ENCODE data around the gene VDAC1. TPM values are rescaled to one million over a fixed set of nuclear protein-coding genes. Genes with fewer than 3 reads are reported as not detected.
A peak's percentile ranks its signal among the peaks of the same experiment; 100 is the strongest.

VDAC1 gene
- total RNA-seq, 1 donor from 2014 or later, result 224 TPM

GRCh38 chr5:133925866-133926488 lies 78.8 kb downstream of the VDAC1 start:
- Mint-ChIP-seq H3K4me3 (no peak overlapping the region), H3K9me3 (no peaks in the 10 kb centered on the region), H3K36me3 (no peaks in the 10 kb centered on the region), H3K4me1 (no peaks in the 10 kb centered on the region), H3K27ac (no peak overlapping the region), H3K27me3 (ENCODE audit: insufficient read depth, low read depth) (peaks cover 7% of the 10 kb centered on the region)
- Histone ChIP-seq H3K4me2 (no peak overlapping the region), H4K20me1 (ENCODE audit: low read depth) (no peaks in the 10 kb centered on the region), H3F3A (ENCODE audit: low read depth) (no peaks in the 10 kb centered on the region), H3K27me3 (no peaks in the 10 kb centered on the region), H3K27ac (no peak overlapping the region), H3K4me3 (no peak overlapping the region), H3K4me1 (no peaks in the 10 kb centered on the region), H3K9ac (no peak overlapping the region), H3K9me3 (ENCODE audit: low read depth) (no peaks in the 10 kb centered on the region), H3K79me2 (ENCODE audit: low read depth) (no peaks in the 10 kb centered on the region), H2AFZ (replicated peaks) (no peak overlapping the region), H3K36me3 (no peaks in the 10 kb centered on the region)
- DNase-seq (ENCODE audit: low spot score), result no peak
- TF ChIP-seq EZH2 (IDR thresholded peaks at IDR 0.05) (no peak), EZH2phosphoT487 (IDR thresholded peaks at IDR 0.05) (no peak), CTCF (IDR thresholded peaks at IDR 0.05) (no peak)

GRCh38 chr5:133925269-133925668 lies 79.5 kb downstream of the VDAC1 start:
- H3K9me3 Mint-ChIP-seq, result no peaks in the 10 kb centered on the region
- Histone ChIP-seq H3K4me2 (no peak overlapping the region), H3K4me1 (no peaks in the 10 kb centered on the region), H3K36me3 (no peaks in the 10 kb centered on the region), H3K27ac (no peak overlapping the region), H3K27me3 (no peaks in the 10 kb centered on the region), H3K9ac (no peak overlapping the region), H3K9me3 (ENCODE audit: low read depth) (no peaks in the 10 kb centered on the region), H3F3A (ENCODE audit: low read depth) (no peaks in the 10 kb centered on the region), H3K4me3 (no peak overlapping the region), H2AFZ (replicated peaks) (no peak overlapping the region), H3K79me2 (ENCODE audit: low read depth) (no peaks in the 10 kb centered on the region), H4K20me1 (ENCODE audit: low read depth) (no peaks in the 10 kb centered on the region)
- H3K36me3 Mint-ChIP-seq, result no peaks in the 10 kb centered on the region
- H3K27me3 Mint-ChIP-seq (ENCODE audit: insufficient read depth, low read depth), result peaks cover 8% of the 10 kb centered on the region
- H3K27ac Mint-ChIP-seq, result peak overlapping the region; percentile 1
- no peak overlapping the region for H3K4me3 Mint-ChIP-seq
- DNase-seq (ENCODE audit: low spot score), result no peak
- H3K4me1 Mint-ChIP-seq, result no peaks in the 10 kb centered on the region
- TF ChIP-seq EZH2 (IDR thresholded peaks at IDR 0.05) (no peak), CTCF (IDR thresholded peaks at IDR 0.05) (no peak), EZH2phosphoT487 (IDR thresholded peaks at IDR 0.05) (no peak)

GRCh38 chr5:133924221-133924920 lies 80.4 kb downstream of the VDAC1 start:
- Histone ChIP-seq H3K27me3 (no peaks in the 10 kb centered on the region), H3K27ac (no peak overlapping the region), H3K79me2 (ENCODE audit: low read depth) (no peaks in the 10 kb centered on the region), H4K20me1 (ENCODE audit: low read depth) (no peaks in the 10 kb centered on the region), H3F3A (ENCODE audit: low read depth) (no peaks in the 10 kb centered on the region), H3K9me3 (ENCODE audit: low read depth) (no peaks in the 10 kb centered on the region), H3K4me3 (no peak overlapping the region), H3K4me2 (no peak overlapping the region), H3K9ac (no peak overlapping the region), H3K36me3 (no peaks in the 10 kb centered on the region), H3K4me1 (no peaks in the 10 kb centered on the region), H2AFZ (replicated peaks) (peak overlapping the region; percentile 26)
- no peak for DNase-seq (ENCODE audit: low spot score)
- peaks cover 8% of the 10 kb centered on the region for H3K27me3 Mint-ChIP-seq (ENCODE audit: insufficient read depth, low read depth)
- no peaks in the 10 kb centered on the region for H3K9me3 Mint-ChIP-seq
- no peaks in the 10 kb centered on the region for H3K4me1 Mint-ChIP-seq
- no peaks in the 10 kb centered on the region for H3K36me3 Mint-ChIP-seq
- TF ChIP-seq EZH2 (IDR thresholded peaks at IDR 0.05) (no peak), EZH2phosphoT487 (IDR thresholded peaks at IDR 0.05) (no peak), CTCF (IDR thresholded peaks at IDR 0.05) (no peak)
- no peak overlapping the region for H3K27ac Mint-ChIP-seq
- no peak overlapping the region for H3K4me3 Mint-ChIP-seq
